WTC11 (cell line): Measurements from ENCODE around the gene NDUFA6. TPM values are rescaled to one million over a fixed set of nuclear protein-coding genes. Genes with fewer than 3 reads are reported as not detected.

Source experiments
- CREB1 ChIP-seq: sonication (generic); formaldehyde crosslinking; IDR thresholded peaks from 2 replicates; pipeline ENCODE4 v1.8.0; 2023; ENCODE audit warnings: mild to moderate bottlenecking, missing genetic modification reagents
- CREM ChIP-seq: sonication (generic); formaldehyde crosslinking; IDR thresholded peaks from 2 replicates; pipeline ENCODE4 v1.8.1; 2022; ENCODE audit warnings: mild to moderate bottlenecking, missing genetic modification reagents, moderate library complexity
- E2F1 ChIP-seq: sonication (generic); formaldehyde crosslinking; IDR thresholded peaks from 2 replicates; pipeline ENCODE4 v1.8.0; 2022; ENCODE audit warnings: mild to moderate bottlenecking, missing genetic modification reagents
- ESRRA ChIP-seq: sonication (generic); formaldehyde crosslinking; IDR thresholded peaks from 2 replicates; pipeline ENCODE4 v1.8.1; 2022; ENCODE audit warnings: mild to moderate bottlenecking, missing genetic modification reagents, borderline replicate concordance
- FOXJ3 ChIP-seq: sonication (generic); formaldehyde crosslinking; IDR thresholded peaks from 2 replicates; pipeline ENCODE4 v1.9.0; 2021; ENCODE audit warnings: missing genetic modification reagents, mild to moderate bottlenecking, borderline replicate concordance
- FOXP1 ChIP-seq: sonication (generic); formaldehyde crosslinking; IDR thresholded peaks from 2 replicates; pipeline ENCODE4 v1.8.0; 2022; ENCODE audit warnings: missing genetic modification reagents, mild to moderate bottlenecking, moderate library complexity, borderline replicate concordance
- GABPB1 ChIP-seq: sonication (generic); formaldehyde crosslinking; IDR thresholded peaks from 2 replicates; pipeline ENCODE4 v1.8.1; 2023; ENCODE audit warnings: mild to moderate bottlenecking, missing genetic modification reagents
- IRF2 ChIP-seq: sonication (generic); formaldehyde crosslinking; IDR thresholded peaks from 2 replicates; pipeline ENCODE4 v1.8.0; 2022; ENCODE audit warnings: low read depth, missing genetic modification reagents, borderline replicate concordance
- JAZF1 ChIP-seq: fragments of 250-450 bp; sonication (Bioruptor Pico); IDR thresholded peaks from 2 replicates; pipeline ENCODE4 v1.9.0; 2021; ENCODE audit warnings: moderate library complexity, mild to moderate bottlenecking, inconsistent platforms
- JUN ChIP-seq: sonication (generic); formaldehyde crosslinking; IDR thresholded peaks from 2 replicates; pipeline ENCODE4 v1.8.0; 2023; ENCODE audit warnings: mild to moderate bottlenecking, missing genetic modification reagents
- KAT7 ChIP-seq: sonication (generic); formaldehyde crosslinking; IDR thresholded peaks from 2 replicates; pipeline ENCODE4 v1.8.1; 2023; ENCODE audit warnings: missing genetic modification reagents, mild to moderate bottlenecking, borderline replicate concordance
- MLX ChIP-seq: sonication (generic); formaldehyde crosslinking; IDR thresholded peaks from 2 replicates; pipeline ENCODE4 v1.8.1; 2023; ENCODE audit warnings: mild to moderate bottlenecking, missing genetic modification reagents, moderate library complexity
- NFATC4 ChIP-seq: fragments of 250-450 bp; sonication (Bioruptor Pico); IDR thresholded peaks from 2 replicates; pipeline ENCODE4 v1.9.0; 2021; ENCODE audit warnings: mild to moderate bottlenecking
- NR1H2 ChIP-seq: sonication (generic); formaldehyde crosslinking; IDR thresholded peaks from 2 replicates; pipeline ENCODE4 v1.9.0; 2021; ENCODE audit warnings: mild to moderate bottlenecking, moderate library complexity, missing genetic modification reagents
- NR3C1 ChIP-seq: sonication (generic); formaldehyde crosslinking; conservative IDR thresholded peaks from 2 replicates; pipeline ENCODE4 v1.8.1; 2023; ENCODE audit warnings: low read depth, mild to moderate bottlenecking, missing genetic modification reagents
- PRRX2 ChIP-seq: fragments of 250-450 bp; sonication (Bioruptor Pico); IDR thresholded peaks from 2 replicates; pipeline ENCODE4 v1.8.0; 2021; ENCODE audit warnings: mild to moderate bottlenecking
- RORB ChIP-seq: fragments of 250-450 bp; sonication (Bioruptor Pico); IDR thresholded peaks from 2 replicates; pipeline ENCODE4 v1.9.0; 2021; ENCODE audit warnings: mild to moderate bottlenecking
- SMAD3 ChIP-seq: sonication (generic); formaldehyde crosslinking; IDR thresholded peaks from 2 replicates; pipeline ENCODE4 v1.8.0; 2022; ENCODE audit warnings: missing genetic modification reagents, mild to moderate bottlenecking, borderline replicate concordance
- SMAD4 ChIP-seq: sonication (generic); formaldehyde crosslinking; IDR thresholded peaks from 2 replicates; pipeline ENCODE4 v1.8.0; 2022; ENCODE audit warnings: mild to moderate bottlenecking, missing genetic modification reagents
- ZBTB21 ChIP-seq: sonication (generic); formaldehyde crosslinking; IDR thresholded peaks from 2 replicates; pipeline ENCODE4 v1.8.1; 2023; ENCODE audit warnings: mild to moderate bottlenecking, missing genetic modification reagents, borderline replicate concordance
- ZNF121 ChIP-seq: sonication (generic); formaldehyde crosslinking; IDR thresholded peaks from 2 replicates; pipeline ENCODE4 v1.8.0; 2023; ENCODE audit warnings: missing genetic modification reagents
- ZNF219 ChIP-seq: sonication (generic); formaldehyde crosslinking; IDR thresholded peaks from 2 replicates; pipeline ENCODE4 v1.8.0; 2023; ENCODE audit warnings: missing genetic modification reagents, mild to moderate bottlenecking, borderline replicate concordance
- ZNF232 ChIP-seq: sonication (generic); formaldehyde crosslinking; IDR thresholded peaks from 2 replicates; pipeline ENCODE4 v1.8.0; 2022; ENCODE audit warnings: mild to moderate bottlenecking, missing genetic modification reagents
- ZNF263 ChIP-seq: sonication (generic); formaldehyde crosslinking; IDR thresholded peaks from 2 replicates; pipeline ENCODE4 v1.8.1; 2022; ENCODE audit warnings: low read depth, mild to moderate bottlenecking, moderate library complexity, missing genetic modification reagents
- ZNF317 ChIP-seq: sonication (generic); formaldehyde crosslinking; IDR thresholded peaks from 2 replicates; pipeline ENCODE4 v1.8.1; 2023; ENCODE audit warnings: low read depth, mild to moderate bottlenecking, moderate library complexity, missing genetic modification reagents, borderline replicate concordance
- ZNF425 ChIP-seq: fragments of 250-450 bp; sonication (Bioruptor Pico); conservative IDR thresholded peaks from 2 replicates; pipeline ENCODE4 v1.9.0; 2021; ENCODE audit warnings: mild to moderate bottlenecking
- total RNA-seq: library from RNA; stranded (reverse); gene quantifications from 3 replicates; pipeline ENCODE4 v1.2.3, GENCODE V29; 2021
- TF ChIP-seq, protein P1 (sequence below): sonication (generic); formaldehyde crosslinking; IDR thresholded peaks from 2 replicates; pipeline ENCODE4 v1.8.0; 2023; ENCODE audit warnings: mild to moderate bottlenecking, missing genetic modification reagents
- TF ChIP-seq, protein P2 (sequence below): sonication (generic); formaldehyde crosslinking; IDR thresholded peaks from 2 replicates; pipeline ENCODE4 v1.8.0; 2022; ENCODE audit warnings: mild to moderate bottlenecking, missing genetic modification reagents

NDUFA6 gene
- total RNA-seq, 1 experiment from 2014 or later, result 85.9 TPM

DNA sequence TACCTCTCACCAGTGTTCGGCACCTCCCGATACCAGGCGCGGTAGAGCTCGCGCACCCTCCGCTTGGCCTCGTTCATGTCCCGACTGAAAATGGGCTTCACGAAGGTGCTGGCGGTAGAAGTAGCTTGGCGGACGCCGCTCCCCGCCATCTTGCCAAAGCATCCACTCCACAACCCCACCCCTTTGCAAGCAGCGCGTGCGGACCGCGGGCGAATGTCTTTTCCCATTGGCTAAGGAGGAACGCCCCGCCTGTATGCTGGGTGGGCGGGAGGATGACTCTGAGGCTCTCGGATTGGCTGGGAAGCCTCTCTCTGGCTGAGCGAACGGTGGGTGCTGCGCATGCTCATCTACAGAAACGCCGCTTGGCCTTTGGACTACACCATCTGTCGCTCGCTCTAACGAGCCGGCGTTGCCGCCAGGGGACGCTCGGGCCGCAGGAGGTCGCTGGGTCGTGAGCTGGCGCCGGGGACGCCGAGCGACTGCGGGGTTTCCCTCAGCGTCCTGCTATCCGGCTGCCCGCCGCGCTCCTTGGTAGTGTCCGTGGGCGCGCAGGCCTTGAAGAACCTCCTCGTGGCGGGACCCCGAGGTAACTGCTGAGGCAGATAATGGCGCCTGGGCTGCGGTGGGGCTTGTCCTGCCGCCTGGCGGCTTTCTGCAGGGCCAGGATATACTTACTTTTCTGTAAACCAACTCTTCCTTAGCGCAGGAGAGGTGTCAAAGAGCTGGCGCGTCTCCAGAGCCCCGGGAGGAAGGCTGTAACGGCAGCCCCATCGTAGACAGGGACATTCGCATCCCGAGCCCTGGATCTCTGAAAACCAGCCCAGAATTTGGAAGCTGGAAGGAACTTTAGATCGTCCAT, at the start of gene NDUFA6 (continued):
- TF ChIP-seq MLX (CRISPR knock-in tag) (no peak), SMAD3 (CRISPR knock-in tag) (peak; percentile 18; the same call in 1 of the 2 replicates), GABPB1 (CRISPR knock-in tag) (peak; percentile 20; the same call in 1 of the 2 replicates), ZNF317 (CRISPR knock-in tag) (no peak), FOXP1 (CRISPR knock-in tag) (peak; percentile 96), ESRRA (no peak), ZNF263 (CRISPR knock-in tag) (no peak), JUN (CRISPR knock-in tag) (no peak), ZNF121 (CRISPR knock-in tag) (no peak), NR3C1 (CRISPR knock-in tag) (no peak), ZBTB21 (CRISPR knock-in tag) (no peak), JAZF1 (CRISPR knock-in tag) (no peak), CREM (CRISPR knock-in tag) (peak; percentile 8), NFATC4 (CRISPR knock-in tag) (no peak; the same call in 1 of the 2 replicates), IRF2 (no peak), KAT7 (CRISPR knock-in tag) (no peak), ZNF232 (CRISPR knock-in tag) (no peak), RORB (no peak), SMAD4 (CRISPR knock-in tag) (peak; percentile 13; the same call in 1 of the 2 replicates), E2F1 (no peak), CREB1 (no peak), NR1H2 (no peak), FOXJ3 (CRISPR knock-in tag) (no peak), PRRX2 (CRISPR knock-in tag) (no peak), ZNF219 (no peak), ZNF425 (CRISPR knock-in tag) (no peak)
- TF ChIP-seq, protein P1, sequence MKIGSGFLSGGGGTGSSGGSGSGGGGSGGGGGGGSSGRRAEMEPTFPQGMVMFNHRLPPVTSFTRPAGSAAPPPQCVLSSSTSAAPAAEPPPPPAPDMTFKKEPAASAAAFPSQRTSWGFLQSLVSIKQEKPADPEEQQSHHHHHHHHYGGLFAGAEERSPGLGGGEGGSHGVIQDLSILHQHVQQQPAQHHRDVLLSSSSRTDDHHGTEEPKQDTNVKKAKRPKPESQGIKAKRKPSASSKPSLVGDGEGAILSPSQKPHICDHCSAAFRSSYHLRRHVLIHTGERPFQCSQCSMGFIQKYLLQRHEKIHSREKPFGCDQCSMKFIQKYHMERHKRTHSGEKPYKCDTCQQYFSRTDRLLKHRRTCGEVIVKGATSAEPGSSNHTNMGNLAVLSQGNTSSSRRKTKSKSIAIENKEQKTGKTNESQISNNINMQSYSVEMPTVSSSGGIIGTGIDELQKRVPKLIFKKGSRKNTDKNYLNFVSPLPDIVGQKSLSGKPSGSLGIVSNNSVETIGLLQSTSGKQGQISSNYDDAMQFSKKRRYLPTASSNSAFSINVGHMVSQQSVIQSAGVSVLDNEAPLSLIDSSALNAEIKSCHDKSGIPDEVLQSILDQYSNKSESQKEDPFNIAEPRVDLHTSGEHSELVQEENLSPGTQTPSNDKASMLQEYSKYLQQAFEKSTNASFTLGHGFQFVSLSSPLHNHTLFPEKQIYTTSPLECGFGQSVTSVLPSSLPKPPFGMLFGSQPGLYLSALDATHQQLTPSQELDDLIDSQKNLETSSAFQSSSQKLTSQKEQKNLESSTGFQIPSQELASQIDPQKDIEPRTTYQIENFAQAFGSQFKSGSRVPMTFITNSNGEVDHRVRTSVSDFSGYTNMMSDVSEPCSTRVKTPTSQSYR (CRISPR knock-in tag), result 0 out of 2 replicates have a peak, but pooled peaks have one; percentile 78
- TF ChIP-seq, protein P2, sequence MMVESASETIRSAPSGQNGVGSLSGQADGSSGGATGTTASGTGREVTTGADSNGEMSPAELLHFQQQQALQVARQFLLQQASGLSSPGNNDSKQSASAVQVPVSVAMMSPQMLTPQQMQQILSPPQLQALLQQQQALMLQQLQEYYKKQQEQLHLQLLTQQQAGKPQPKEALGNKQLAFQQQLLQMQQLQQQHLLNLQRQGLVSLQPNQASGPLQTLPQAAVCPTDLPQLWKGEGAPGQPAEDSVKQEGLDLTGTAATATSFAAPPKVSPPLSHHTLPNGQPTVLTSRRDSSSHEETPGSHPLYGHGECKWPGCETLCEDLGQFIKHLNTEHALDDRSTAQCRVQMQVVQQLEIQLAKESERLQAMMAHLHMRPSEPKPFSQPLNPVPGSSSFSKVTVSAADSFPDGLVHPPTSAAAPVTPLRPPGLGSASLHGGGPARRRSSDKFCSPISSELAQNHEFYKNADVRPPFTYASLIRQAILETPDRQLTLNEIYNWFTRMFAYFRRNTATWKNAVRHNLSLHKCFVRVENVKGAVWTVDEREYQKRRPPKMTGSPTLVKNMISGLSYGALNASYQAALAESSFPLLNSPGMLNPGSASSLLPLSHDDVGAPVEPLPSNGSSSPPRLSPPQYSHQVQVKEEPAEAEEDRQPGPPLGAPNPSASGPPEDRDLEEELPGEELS (CRISPR knock-in tag), result no peak
